Central memory CD8-positive, alpha-beta T cell (primary cell): ENCODE results near the gene SGTB.
"Not testable (repeated sequence)": the region's sequence is repeated elsewhere in the genome, so short reads cannot be mapped to it uniquely, and the experiment has no call there.

Experiments used
- ATAC-seq: fragments of 150-1000 bp; cut with Tn5 transposase; replicated peaks from 2 replicates; pipeline ENCODE4 v1.10.0; 2022; ENCODE audit warnings: mild to moderate bottlenecking, moderate FRiP score, moderate number of reproducible peaks; ENCODE audit not compliant: poor library complexity, severe bottlenecking; ENCODE audit errors: extremely low read depth
- DNase-seq, 2 donors: peaks; one replicate each; pipeline ENCODE4 v3.0.0; 2021; ENCODE audit warnings: low spot score in 2 of 2
- H3K27ac Mint-ChIP-seq: one replicate; pipeline ENCODE4 v1.8.0; 2022; ENCODE audit warnings: low read depth, mild to moderate bottlenecking, moderate library complexity, mixed read lengths
- H3K27me3 Mint-ChIP-seq: one replicate; pipeline ENCODE4 v1.8.0; 2022; ENCODE audit warnings: mixed read lengths
- H3K36me3 Mint-ChIP-seq: one replicate; pipeline ENCODE4 v1.8.0; 2022; ENCODE audit warnings: mild to moderate bottlenecking, moderate library complexity, mixed read lengths; ENCODE audit not compliant: insufficient read depth
- H3K4me1 Mint-ChIP-seq: one replicate; pipeline ENCODE4 v1.8.0; 2022; ENCODE audit warnings: mixed read lengths
- H3K4me3 Mint-ChIP-seq: one replicate; pipeline ENCODE4 v1.8.0; 2022; ENCODE audit warnings: mild to moderate bottlenecking, moderate library complexity, mixed read lengths
- H3K9me3 Mint-ChIP-seq: one replicate; pipeline ENCODE4 v1.8.0; 2022; ENCODE audit warnings: mixed read lengths

SGTB gene

GRCh38 chr5:65750938-65751337 lies 29.0 kb upstream of the SGTB start:
- H3K4me1 Mint-ChIP-seq = no peaks in the 10 kb centered on the region
- H3K9me3 Mint-ChIP-seq = no peaks in the 10 kb centered on the region
- DNase-seq (no peak), ATAC-seq (no peak)
- H3K36me3 Mint-ChIP-seq = no peaks in the 10 kb centered on the region
- no peak overlapping the region for H3K4me3 Mint-ChIP-seq
- no peaks in the 10 kb centered on the region for H3K27me3 Mint-ChIP-seq
- H3K27ac Mint-ChIP-seq = peak overlapping the region; percentile 33

- no peaks in the 10 kb centered on the region for H3K4me1 Mint-ChIP-seq
- H3K27me3 Mint-ChIP-seq = no peaks in the 10 kb centered on the region
- ATAC-seq = no peak
Measured at GRCh38 chr5:65749956-65750355, 28.0 kb upstream of the SGTB start.

GRCh38 chr5:65749221-65749844 lies 27.4 kb upstream of the SGTB start:
- Mint-ChIP-seq H3K27ac (no peak overlapping the region), H3K36me3 (no peaks in the 10 kb centered on the region), H3K9me3 (no peaks in the 10 kb centered on the region), H3K4me1 (no peaks in the 10 kb centered on the region), H3K4me3 (no peak overlapping the region), H3K27me3 (no peaks in the 10 kb centered on the region)
- no peak for DNase-seq
- no peak for ATAC-seq

More at GRCh38 chr5:65749956-65750355, 28.0 kb upstream of the SGTB start:
- DNase-seq = no peak
- Mint-ChIP-seq H3K36me3 (no peaks in the 10 kb centered on the region), H3K9me3 (no peaks in the 10 kb centered on the region), H3K27ac (no peak overlapping the region), H3K4me3 (no peak overlapping the region)

- Mint-ChIP-seq H3K36me3 (no peaks in the 10 kb centered on the region), H3K4me1 (no peaks in the 10 kb centered on the region), H3K9me3 (no peaks in the 10 kb centered on the region), H3K27ac (no peak overlapping the region), H3K27me3 (no peaks in the 10 kb centered on the region), H3K4me3 (no peak overlapping the region)
- ATAC-seq = no peak
- no peak for DNase-seq
Measured at GRCh38 chr5:65742565-65743231, 20.8 kb upstream of the SGTB start.

- Mint-ChIP-seq H3K9me3 (no peaks in the 10 kb centered on the region), H3K36me3 (no peaks in the 10 kb centered on the region), H3K27ac (no peak overlapping the region), H3K4me1 (no peaks in the 10 kb centered on the region), H3K4me3 (no peak overlapping the region), H3K27me3 (no peaks in the 10 kb centered on the region)
- no peak for DNase-seq
- no peak for ATAC-seq
Measured at GRCh38 chr5:65739162-65739561, 17.3 kb upstream of the SGTB start.

- H3K27me3 Mint-ChIP-seq = no peaks in the 10 kb centered on the region
Measured at GRCh38 chr5:65738305-65738704, 16.4 kb upstream of the SGTB start.

GRCh38 chr5:65737842-65738241 lies 15.9 kb upstream of the SGTB start:
- Mint-ChIP-seq H3K9me3 (no peaks in the 10 kb centered on the region), H3K4me3 (no peak overlapping the region), H3K4me1 (no peaks in the 10 kb centered on the region), H3K36me3 (no peaks in the 10 kb centered on the region), H3K27me3 (no peaks in the 10 kb centered on the region), H3K27ac (no peak overlapping the region)
- DNase-seq = no peak
- ATAC-seq = no peak

More at GRCh38 chr5:65738305-65738704, 16.4 kb upstream of the SGTB start:
- Mint-ChIP-seq H3K4me3 (no peak overlapping the region), H3K9me3 (no peaks in the 10 kb centered on the region), H3K36me3 (no peaks in the 10 kb centered on the region), H3K4me1 (no peaks in the 10 kb centered on the region), H3K27ac (no peak overlapping the region)
- ATAC-seq (no peak), DNase-seq (no peak)

GRCh38 chr5:65736011-65736410 lies 14.1 kb upstream of the SGTB start:
- no peak for ATAC-seq
- H3K4me3 Mint-ChIP-seq = no peak overlapping the region
- H3K27me3 Mint-ChIP-seq = no peaks in the 10 kb centered on the region
- H3K9me3 Mint-ChIP-seq = no peaks in the 10 kb centered on the region
- no peak overlapping the region for H3K27ac Mint-ChIP-seq
- peaks cover 1% of the 10 kb centered on the region for H3K36me3 Mint-ChIP-seq
- no peak for DNase-seq
- H3K4me1 Mint-ChIP-seq = no peaks in the 10 kb centered on the region

- Mint-ChIP-seq H3K27ac (no peak overlapping the region), H3K9me3 (no peaks in the 10 kb centered on the region), H3K4me1 (no peaks in the 10 kb centered on the region), H3K4me3 (no peak overlapping the region), H3K36me3 (peaks cover 1% of the 10 kb centered on the region), H3K27me3 (no peaks in the 10 kb centered on the region)
- ATAC-seq (no peak), DNase-seq (no peak)
Measured at GRCh38 chr5:65734921-65735320, 13.0 kb upstream of the SGTB start.

- ATAC-seq, DNase-seq, H3K4me1 Mint-ChIP-seq, H3K27ac Mint-ChIP-seq, H3K9me3 Mint-ChIP-seq, H3K27me3 Mint-ChIP-seq, H3K36me3 Mint-ChIP-seq, H3K4me3 Mint-ChIP-seq: not testable (repeated sequence)
Measured at GRCh38 chr5:65734196-65734775, 12.4 kb upstream of the SGTB start.

GRCh38 chr5:65732046-65732445 lies 10.1 kb upstream of the SGTB start:
- H3K4me1 Mint-ChIP-seq, H3K36me3 Mint-ChIP-seq, H3K4me3 Mint-ChIP-seq, H3K27me3 Mint-ChIP-seq, ATAC-seq, H3K27ac Mint-ChIP-seq, H3K9me3 Mint-ChIP-seq, DNase-seq: not testable (repeated sequence)

- Mint-ChIP-seq H3K27me3 (no peaks in the 10 kb centered on the region), H3K4me1 (no peaks in the 10 kb centered on the region), H3K4me3 (no peak overlapping the region), H3K27ac (no peak overlapping the region), H3K36me3 (peaks cover 1% of the 10 kb centered on the region), H3K9me3 (no peaks in the 10 kb centered on the region)
- no peak for DNase-seq
- ATAC-seq = no peak
Measured at GRCh38 chr5:65730910-65731309, 9.0 kb upstream of the SGTB start.

GRCh38 chr5:65728218-65728617 lies 6.3 kb upstream of the SGTB start:
- no peaks in the 10 kb centered on the region for H3K9me3 Mint-ChIP-seq
- ATAC-seq (no peak), DNase-seq (no peak)
- H3K4me3 Mint-ChIP-seq = no peak overlapping the region
- H3K27me3 Mint-ChIP-seq = no peaks in the 10 kb centered on the region
- H3K4me1 Mint-ChIP-seq = peaks cover 2% of the 10 kb centered on the region
- H3K36me3 Mint-ChIP-seq = peaks cover 1% of the 10 kb centered on the region
- no peak overlapping the region for H3K27ac Mint-ChIP-seq
